GM12801 (cell line): ENCODE measurements around the gene FBN2.

ENCODE experiments used
- CTCF ChIP-seq: IDR thresholded peaks from one replicate; pipeline ENCODE4 v1.5.1; 2011; ENCODE audit warnings: control low read depth; ENCODE audit not compliant: insufficient read length; ENCODE audit errors: extremely low read depth

Gene FBN2

GRCh38 chr5:128274441-128274840 is 263.6 kb downstream of the FBN2 start:
- TF ChIP-seq CTCF, result no peak

GRCh38 chr5:128273736-128274135 is 264.3 kb downstream of the FBN2 start:
- no peak for TF ChIP-seq CTCF

GRCh38 chr5:128271859-128272464 is 266.1 kb downstream of the FBN2 start:
- no peak for TF ChIP-seq CTCF

- no peak for TF ChIP-seq CTCF
Measured at GRCh38 chr5:128271071-128271470, 267.0 kb downstream of the FBN2 start.

- no peak for TF ChIP-seq CTCF
Measured at GRCh38 chr5:128264564-128265360, 273.3 kb downstream of the FBN2 start.

- TF ChIP-seq CTCF, result no peak
Measured at GRCh38 chr5:128263357-128263756, 274.7 kb downstream of the FBN2 start.

GRCh38 chr5:128262911-128263310 is 275.1 kb downstream of the FBN2 start:
- TF ChIP-seq CTCF, result no peak
